ENCODE results near the gene THTPA.

The THTPA gene

DNA sequence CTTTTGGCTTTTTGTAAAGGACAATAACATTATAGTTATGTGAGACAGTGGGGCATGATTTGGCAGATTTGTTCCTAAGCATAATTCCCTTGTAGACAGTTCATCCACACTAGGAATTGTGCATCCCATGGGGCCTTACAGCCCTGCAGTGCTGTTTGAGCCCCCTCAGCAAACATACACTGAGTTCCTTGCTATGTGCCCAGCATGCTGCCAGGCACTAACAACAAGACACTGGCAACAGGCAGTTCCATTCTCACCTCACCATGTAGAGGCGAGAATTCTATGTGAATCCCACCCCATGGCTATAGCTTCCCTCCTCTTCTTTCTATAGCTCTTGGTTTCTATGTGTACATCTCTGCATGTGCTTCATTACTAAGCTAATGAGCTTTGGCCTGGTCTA, 1.9 kb downstream of the THTPA start:
- Histone ChIP-seq H3K9ac (ENCODE audit: low read depth, low read length) (no peak overlapping the region; the same call in 1 of the 2 replicates), H3K4me3 (ENCODE audit: low read length) (no peak overlapping the region), H3K36me3 (ENCODE audit: insufficient read depth, low read depth, low read length) (peaks cover 47% of the 10 kb centered on the region), H3K27me3 (ENCODE audit: insufficient read depth, low read length) (no peaks in the 10 kb centered on the region), H3K27ac (ENCODE audit: low read length) (no peak overlapping the region), H3K4me1 (ENCODE audit: insufficient read depth, low read length) (peaks cover 20% of the 10 kb centered on the region; the same call in 1 of the 2 replicates), H3K9me3 (ENCODE audit: insufficient read depth, low read depth, low read length) (no peaks in the 10 kb centered on the region)

DNA sequence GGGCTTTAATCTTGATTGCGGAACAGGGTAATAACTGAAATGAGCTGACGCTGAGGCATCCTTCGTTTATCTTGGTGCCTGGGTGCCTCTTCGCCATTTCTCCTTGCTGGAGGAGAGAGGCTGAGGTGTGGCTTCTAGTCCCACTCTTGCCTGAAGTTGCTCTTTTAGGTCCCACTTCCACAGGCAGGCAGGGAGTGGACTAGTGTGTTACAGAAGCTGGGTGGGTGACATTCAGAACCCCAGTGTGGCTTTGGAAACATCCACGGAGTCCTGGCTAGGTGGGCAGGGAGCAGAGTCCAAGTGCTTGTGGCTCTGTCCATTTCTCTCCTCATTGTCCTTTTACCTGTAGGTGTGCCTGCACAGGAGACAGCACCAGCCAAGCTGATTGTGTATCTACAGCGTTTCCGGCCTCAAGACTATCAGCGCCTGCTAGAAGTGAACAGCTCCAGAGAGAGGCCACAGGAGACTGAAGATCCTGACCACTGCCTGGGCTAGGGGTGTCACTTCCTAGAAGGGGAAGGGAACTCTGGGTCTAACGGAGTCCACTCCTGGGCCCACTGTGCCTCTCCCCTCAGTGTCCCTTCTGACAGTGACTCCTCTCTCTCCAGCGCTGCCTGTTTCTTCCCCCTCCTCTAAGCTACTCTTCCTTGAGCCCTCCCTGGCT, 2.4 kb downstream of the THTPA start:
- Histone ChIP-seq H3K9me3 (ENCODE audit: insufficient read depth, low read depth, low read length) (no peaks in the 10 kb centered on the region), H3K4me1 (ENCODE audit: insufficient read depth, low read length) (peaks cover 20% of the 10 kb centered on the region; the same call in 1 of the 2 replicates), H3K4me3 (ENCODE audit: low read length) (no peak overlapping the region), H3K36me3 (ENCODE audit: insufficient read depth, low read depth, low read length) (peaks cover 48% of the 10 kb centered on the region), H3K27me3 (ENCODE audit: insufficient read depth, low read length) (no peaks in the 10 kb centered on the region), H3K27ac (ENCODE audit: low read length) (peak overlapping the region; percentile 10), H3K9ac (ENCODE audit: low read depth, low read length) (peak overlapping the region; percentile 57; the same call in 1 of the 2 replicates)

DNA sequence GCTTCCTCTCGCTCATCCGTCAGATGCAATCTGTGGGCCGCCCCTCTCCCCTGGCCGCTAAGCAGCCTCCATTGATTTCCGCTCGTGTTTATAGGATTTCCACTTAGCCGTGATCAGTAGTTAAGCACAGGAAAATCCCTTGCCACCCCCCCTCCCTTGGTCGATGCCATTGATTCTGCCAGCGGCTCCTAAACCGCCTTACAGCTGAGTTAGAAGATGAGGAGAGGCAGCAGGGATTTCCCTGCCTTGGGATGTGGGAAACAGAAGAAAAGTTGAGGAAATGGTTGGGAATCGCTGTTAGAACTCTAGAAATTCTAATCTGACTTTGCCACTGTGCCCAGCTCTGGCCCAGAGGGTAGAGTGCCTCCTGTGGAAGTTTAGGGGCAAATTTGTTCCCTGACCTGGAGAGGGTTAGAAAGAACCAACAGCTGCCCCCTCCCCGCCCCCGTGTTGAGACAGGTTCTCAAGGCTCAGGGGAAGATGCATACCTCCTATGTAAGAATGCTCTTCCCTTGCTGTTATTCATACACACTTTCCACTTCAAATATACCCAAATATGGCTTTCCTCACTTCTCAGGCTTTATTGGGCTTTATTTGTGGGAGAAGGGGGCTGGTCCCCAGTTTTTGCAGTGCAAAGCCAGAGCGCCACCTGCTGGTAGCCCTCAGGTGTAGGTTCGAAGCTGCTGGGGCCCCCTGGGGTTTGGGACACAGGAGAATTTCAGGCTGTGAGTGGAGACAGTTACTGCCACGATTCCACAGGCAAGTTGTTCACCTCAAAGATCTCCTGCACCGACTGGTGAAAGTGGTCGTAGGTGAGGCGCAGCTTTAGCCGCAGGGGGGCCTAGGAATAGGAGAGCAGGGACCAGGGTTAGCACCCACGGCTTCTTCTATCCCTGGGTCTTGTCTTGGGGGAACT, 3.2 kb downstream of the THTPA start:
- Histone ChIP-seq H3K27me3 (ENCODE audit: insufficient read depth, low read length) (no peaks in the 10 kb centered on the region), H3K27ac (ENCODE audit: low read length) (peak overlapping the region; percentile 10), H3K9ac (ENCODE audit: low read depth, low read length) (peak overlapping the region; percentile 57; the same call in 1 of the 2 replicates), H3K9me3 (ENCODE audit: insufficient read depth, low read depth, low read length) (no peaks in the 10 kb centered on the region), H3K36me3 (ENCODE audit: insufficient read depth, low read depth, low read length) (peaks cover 54% of the 10 kb centered on the region), H3K4me1 (ENCODE audit: insufficient read depth, low read length) (peaks cover 20% of the 10 kb centered on the region; the same call in 1 of the 2 replicates), H3K4me3 (ENCODE audit: low read length) (no peak overlapping the region)

DNA sequence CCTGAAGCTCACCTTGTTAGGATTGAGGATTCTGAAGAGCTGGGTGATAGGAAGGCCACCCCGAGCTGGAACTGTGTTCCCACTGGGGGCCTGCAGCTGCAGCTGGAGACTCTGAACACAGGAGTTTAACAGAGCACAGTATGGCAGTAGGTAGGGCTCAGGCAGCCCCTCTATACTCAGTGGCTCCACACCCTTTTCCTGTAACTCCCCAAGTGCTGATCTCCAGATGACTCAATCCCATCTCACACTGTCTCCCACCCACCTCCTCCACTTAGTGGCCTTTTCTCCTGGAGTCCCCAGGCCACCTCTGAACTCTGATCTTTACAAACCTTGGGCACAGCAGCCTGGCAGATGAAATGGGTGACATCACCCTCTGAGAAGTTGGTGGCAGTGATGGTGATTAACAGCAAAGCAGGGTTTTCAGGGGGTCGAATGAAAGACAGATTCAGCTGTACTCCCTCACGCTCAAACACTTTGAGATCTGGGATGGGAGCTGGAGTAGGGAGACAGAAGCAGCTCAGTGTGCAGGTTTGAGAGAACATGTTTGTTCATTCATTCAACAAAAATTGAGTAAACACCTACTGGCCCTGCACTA, 4.0 kb downstream of the THTPA start:
- no peak overlapping the region for H3K9ac ChIP-seq (ENCODE audit: low read depth, low read length)
- H3K4me1 ChIP-seq (ENCODE audit: insufficient read depth, low read length), result peaks cover 20% of the 10 kb centered on the region; the same call in 1 of the 2 replicates
- H3K27me3 ChIP-seq (ENCODE audit: insufficient read depth, low read length), result no peaks in the 10 kb centered on the region
- no peak overlapping the region for H3K4me3 ChIP-seq (ENCODE audit: low read length)
- no peaks in the 10 kb centered on the region for H3K9me3 ChIP-seq (ENCODE audit: insufficient read depth, low read depth, low read length)
- H3K36me3 ChIP-seq (ENCODE audit: insufficient read depth, low read depth, low read length), result peaks cover 61% of the 10 kb centered on the region
- H3K27ac ChIP-seq (ENCODE audit: low read length), result no peak overlapping the region

DNA sequence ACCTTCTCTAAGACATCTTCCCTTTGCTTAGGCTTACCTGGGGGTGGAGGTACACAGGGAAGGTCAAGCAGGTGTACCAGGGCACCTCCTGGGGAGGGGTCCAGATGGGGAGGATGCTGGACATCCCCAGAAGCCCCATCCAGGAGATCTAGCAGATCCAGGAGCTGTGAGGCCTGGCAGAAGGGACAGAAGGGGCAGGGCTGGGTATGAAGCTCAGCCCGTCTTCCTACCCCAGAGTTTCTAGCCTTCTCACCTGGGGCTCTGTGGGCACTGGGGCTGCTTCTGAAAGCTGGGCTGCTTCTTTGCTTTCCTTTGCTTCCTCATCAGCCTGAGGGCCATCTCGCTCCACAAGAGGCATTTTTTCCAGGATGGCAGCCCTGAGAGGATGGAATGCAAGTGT, 5.2 kb downstream of the THTPA start:
- H3K36me3 ChIP-seq (ENCODE audit: insufficient read depth, low read depth, low read length), result peaks cover 70% of the 10 kb centered on the region
- H3K9ac ChIP-seq (ENCODE audit: low read depth, low read length), result no peak overlapping the region
- H3K4me1 ChIP-seq (ENCODE audit: insufficient read depth, low read length), result peaks cover 20% of the 10 kb centered on the region; the same call in 1 of the 2 replicates
- no peaks in the 10 kb centered on the region for H3K27me3 ChIP-seq (ENCODE audit: insufficient read depth, low read length)
- no peak overlapping the region for H3K27ac ChIP-seq (ENCODE audit: low read length)
- no peaks in the 10 kb centered on the region for H3K9me3 ChIP-seq (ENCODE audit: insufficient read depth, low read depth, low read length)
- no peak overlapping the region for H3K4me3 ChIP-seq (ENCODE audit: low read length)

DNA sequence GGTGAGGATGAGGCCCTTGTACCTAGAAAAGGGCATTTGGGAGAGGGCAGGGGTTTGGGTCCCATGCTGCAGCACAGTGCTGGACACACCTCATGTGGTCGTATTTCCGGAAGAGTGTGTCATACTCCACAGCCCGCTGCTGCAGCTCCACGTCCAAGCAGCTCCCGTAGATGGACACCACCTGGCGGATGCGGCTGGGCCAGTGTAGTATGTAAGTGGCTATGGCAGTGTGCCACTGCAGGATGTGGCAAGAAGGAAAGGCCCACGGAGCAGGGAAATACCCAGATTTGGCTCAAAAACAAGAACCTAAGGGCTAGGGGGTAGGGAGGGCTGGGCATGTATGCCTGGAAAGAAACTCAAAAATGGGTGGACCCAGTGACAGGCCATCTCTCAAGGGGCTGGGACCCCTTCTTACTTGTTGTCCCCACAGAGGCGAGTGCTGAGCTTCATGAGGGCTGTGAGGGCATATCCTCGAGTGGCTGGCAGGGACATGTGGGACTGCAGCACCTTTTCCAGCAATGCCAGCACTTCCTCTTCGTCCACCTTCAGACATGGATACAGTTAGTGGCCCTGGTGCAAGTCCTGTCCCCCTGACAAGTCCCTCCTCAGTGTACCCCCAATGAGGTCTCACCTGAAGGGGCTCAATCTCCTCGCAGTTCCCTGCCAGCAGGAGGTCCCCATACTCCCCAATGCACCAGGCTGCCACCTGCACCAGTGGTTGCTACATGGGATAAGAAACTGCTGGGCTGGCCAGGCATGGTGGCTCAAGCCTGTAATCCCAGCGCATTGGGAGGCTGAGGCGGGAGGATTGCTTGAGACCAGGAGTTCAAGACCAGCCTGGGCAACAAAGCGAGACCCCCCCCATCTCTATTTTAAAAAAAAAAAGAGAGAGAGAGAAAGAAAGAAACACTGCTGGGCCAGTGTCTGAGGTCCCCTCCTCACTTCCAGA, 6.1 kb downstream of the THTPA start:
- Histone ChIP-seq H3K9ac (ENCODE audit: low read depth, low read length) (no peak overlapping the region), H3K9me3 (ENCODE audit: insufficient read depth, low read depth, low read length) (no peaks in the 10 kb centered on the region), H3K27me3 (ENCODE audit: insufficient read depth, low read length) (no peaks in the 10 kb centered on the region), H3K4me1 (ENCODE audit: insufficient read depth, low read length) (peaks cover 14% of the 10 kb centered on the region; the same call in 1 of the 2 replicates), H3K36me3 (ENCODE audit: insufficient read depth, low read depth, low read length) (peaks cover 70% of the 10 kb centered on the region), H3K27ac (ENCODE audit: low read length) (no peak overlapping the region), H3K4me3 (ENCODE audit: low read length) (no peak overlapping the region)

DNA sequence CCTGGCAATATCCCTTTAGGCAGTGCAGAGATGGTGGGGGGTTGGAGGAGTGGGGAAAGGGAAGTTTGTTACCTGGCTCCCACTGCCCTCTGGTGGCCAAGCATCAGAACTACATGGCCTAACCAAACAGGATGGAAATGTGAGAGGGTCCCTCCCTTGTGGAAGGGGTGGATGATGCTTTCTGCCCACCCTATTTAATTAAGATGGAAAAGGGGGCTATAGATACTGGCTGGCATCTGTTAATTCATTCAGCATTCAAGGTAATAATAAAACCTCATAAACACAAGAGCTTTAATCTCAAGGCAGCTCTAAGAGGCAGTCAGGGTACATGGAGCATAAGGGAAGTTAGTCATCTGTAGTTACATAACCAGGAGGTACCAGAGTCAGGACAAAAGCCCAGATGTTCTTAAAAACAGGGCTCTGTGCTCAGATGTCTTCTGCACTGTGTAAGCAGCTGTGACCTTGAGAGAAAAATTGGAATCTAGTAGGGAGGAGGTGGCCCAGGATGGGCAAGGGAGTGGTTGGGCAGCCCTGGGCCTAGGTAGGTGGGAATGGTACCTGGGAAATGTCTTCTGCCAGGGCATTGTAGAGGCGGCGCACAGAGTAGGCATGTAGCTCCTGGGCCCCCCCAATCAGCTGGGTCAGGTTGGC, 6.9 kb downstream of the THTPA start:
- Histone ChIP-seq H3K36me3 (ENCODE audit: insufficient read depth, low read depth, low read length) (peaks cover 65% of the 10 kb centered on the region), H3K27ac (ENCODE audit: low read length) (no peak overlapping the region), H3K9me3 (ENCODE audit: insufficient read depth, low read depth, low read length) (no peaks in the 10 kb centered on the region), H3K27me3 (ENCODE audit: insufficient read depth, low read length) (no peaks in the 10 kb centered on the region), H3K4me3 (ENCODE audit: low read length) (no peak overlapping the region), H3K4me1 (ENCODE audit: insufficient read depth, low read length) (peaks cover 8% of the 10 kb centered on the region; the same call in 1 of the 2 replicates), H3K9ac (ENCODE audit: low read depth, low read length) (no peak overlapping the region)

DNA sequence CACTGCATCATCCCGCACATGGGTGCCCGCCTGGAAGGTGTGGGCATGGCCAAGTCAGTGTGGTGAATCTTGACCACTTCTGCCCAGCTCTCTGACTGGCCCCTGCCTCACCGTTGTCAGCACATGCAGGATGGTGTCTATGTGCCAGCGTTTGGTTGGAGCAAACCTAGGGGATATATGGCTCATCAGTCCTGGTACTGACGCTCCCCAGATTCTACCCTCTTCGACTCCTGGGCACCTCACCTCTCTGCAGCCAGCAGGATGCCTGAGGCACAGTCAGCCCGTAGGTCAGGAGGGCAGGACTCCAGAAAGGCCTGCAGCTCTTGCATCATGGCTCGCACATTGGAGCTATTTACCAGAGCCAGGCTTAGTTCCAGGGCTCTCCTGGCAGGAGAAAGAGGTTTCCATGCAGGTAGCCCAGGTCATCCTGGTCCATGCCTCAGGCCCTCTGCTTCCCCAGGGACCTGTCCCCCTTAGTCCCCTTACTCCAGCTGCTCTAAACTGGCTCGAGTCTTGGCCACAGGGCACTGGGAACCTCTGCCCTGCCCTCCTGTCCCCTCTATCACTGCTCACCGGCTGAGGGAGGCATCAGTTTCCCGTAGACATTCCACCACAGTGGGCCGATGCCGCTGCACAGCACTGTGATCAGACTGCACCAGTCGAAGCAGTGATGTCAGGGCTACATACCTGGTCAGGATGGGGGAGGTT, 7.6 kb downstream of the THTPA start:
- Histone ChIP-seq H3K9me3 (ENCODE audit: insufficient read depth, low read depth, low read length) (no peaks in the 10 kb centered on the region), H3K27ac (ENCODE audit: low read length) (no peak overlapping the region), H3K4me3 (ENCODE audit: low read length) (no peak overlapping the region), H3K36me3 (ENCODE audit: insufficient read depth, low read depth, low read length) (peaks cover 58% of the 10 kb centered on the region), H3K9ac (ENCODE audit: low read depth, low read length) (no peak overlapping the region), H3K4me1 (ENCODE audit: insufficient read depth, low read length) (peaks cover 14% of the 10 kb centered on the region; the same call in 1 of the 2 replicates), H3K27me3 (ENCODE audit: insufficient read depth, low read length) (no peaks in the 10 kb centered on the region)

DNA sequence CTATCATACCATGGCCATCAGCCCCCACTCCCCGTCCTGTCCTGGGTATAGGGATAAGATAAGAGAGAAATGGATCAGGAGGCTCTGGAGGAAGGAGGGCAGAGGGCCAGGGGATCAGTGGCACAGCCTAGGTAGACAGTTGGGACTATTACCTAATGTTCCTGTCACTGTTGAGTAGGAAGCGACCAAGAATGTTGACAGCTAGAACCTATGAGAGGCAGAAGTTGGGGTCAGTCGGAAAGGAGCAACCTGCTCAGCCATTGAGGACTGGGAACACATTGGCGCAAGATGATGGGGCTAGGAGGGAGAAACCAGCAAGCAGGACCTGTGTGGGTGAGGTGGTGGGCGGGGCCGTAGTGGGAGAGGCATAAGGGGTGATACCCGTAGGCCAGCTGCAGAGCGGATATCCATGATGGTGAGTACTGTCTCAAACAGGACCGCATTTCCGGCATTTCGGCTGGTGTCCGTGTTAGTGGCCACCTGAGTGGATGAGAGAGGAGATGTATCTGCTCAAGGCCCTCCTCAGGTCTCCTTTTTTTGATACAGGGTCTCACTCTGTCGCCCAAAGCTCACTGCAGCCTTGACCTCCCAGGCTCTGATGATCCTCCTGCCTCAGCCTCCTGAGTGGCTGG, 8.2 kb downstream of the THTPA start:
- Histone ChIP-seq H3K4me3 (ENCODE audit: low read length) (no peak overlapping the region), H3K36me3 (ENCODE audit: insufficient read depth, low read depth, low read length) (peaks cover 51% of the 10 kb centered on the region), H3K4me1 (ENCODE audit: insufficient read depth, low read length) (peaks cover 14% of the 10 kb centered on the region; the same call in 1 of the 2 replicates), H3K27me3 (ENCODE audit: insufficient read depth, low read length) (no peaks in the 10 kb centered on the region), H3K9me3 (ENCODE audit: insufficient read depth, low read depth, low read length) (no peaks in the 10 kb centered on the region), H3K27ac (ENCODE audit: low read length) (no peak overlapping the region), H3K9ac (ENCODE audit: low read depth, low read length) (no peak overlapping the region)

DNA sequence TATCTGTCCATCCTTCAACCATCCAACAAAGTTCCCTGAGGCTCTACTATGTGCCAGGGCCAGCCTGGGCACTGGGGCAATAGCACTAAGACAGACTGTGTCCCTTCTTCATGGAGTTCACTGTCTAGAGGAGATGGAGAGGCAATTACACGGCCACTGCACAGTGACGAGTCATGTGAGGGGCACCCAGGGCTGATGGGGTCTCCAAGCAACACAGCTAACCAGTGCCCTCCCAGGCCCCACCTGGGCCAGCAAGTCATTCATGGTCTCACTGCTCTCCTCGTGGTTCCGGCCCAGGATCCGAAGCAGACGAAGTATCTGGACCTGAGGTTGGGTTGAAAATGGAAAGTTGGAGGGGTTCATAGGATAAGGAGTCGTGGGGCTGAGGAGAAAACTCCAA, 8.8 kb downstream of the THTPA start:
- peaks cover 47% of the 10 kb centered on the region for H3K36me3 ChIP-seq (ENCODE audit: insufficient read depth, low read depth, low read length)

More for the DNA sequence above, 8.8 kb downstream of the THTPA start:
- H3K27me3 ChIP-seq (ENCODE audit: insufficient read depth, low read length), result no peaks in the 10 kb centered on the region
- H3K4me1 ChIP-seq (ENCODE audit: insufficient read depth, low read length), result peaks cover 17% of the 10 kb centered on the region; the same call in 1 of the 2 replicates
- H3K9ac ChIP-seq (ENCODE audit: low read depth, low read length), result no peak overlapping the region
- H3K4me3 ChIP-seq (ENCODE audit: low read length), result no peak overlapping the region
- H3K27ac ChIP-seq (ENCODE audit: low read length), result no peak overlapping the region
- no peaks in the 10 kb centered on the region for H3K9me3 ChIP-seq (ENCODE audit: insufficient read depth, low read depth, low read length)

Measured in iPS-20b (cell line).